ENCODE results near the gene C20orf96.
"Not testable (repeated sequence)": the region's sequence is repeated elsewhere in the genome, so short reads cannot be mapped to it uniquely, and the experiment has no call there.

Gene C20orf96

DNA sequence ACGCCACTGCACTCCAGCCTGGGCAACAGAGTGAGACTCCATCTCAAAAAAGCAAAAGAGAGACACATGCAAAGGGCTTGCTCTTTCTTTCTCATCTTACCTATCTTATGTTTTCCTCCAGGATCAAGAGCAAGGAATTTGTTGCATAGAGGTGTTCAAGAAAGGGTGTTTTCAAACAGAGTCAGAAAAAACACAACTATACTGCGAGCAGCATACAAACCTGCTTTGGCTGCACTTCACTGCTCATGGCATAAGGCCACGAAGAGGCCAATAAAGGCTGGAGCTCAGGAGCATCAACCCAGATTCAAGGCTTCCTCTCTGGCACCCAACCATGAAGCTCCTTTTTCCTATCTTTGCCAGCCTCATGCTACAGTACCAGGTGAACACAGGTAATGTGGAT is 63.6 kb downstream of the C20orf96 start, which contains the start of gene DEFB129:
DEFB129 (plus strand) TSS at position 301 of the 400 bp plus-strand sequence; CDS start at position 332, 31 bp downstream.
- no peak for DNase-seq

DNA sequence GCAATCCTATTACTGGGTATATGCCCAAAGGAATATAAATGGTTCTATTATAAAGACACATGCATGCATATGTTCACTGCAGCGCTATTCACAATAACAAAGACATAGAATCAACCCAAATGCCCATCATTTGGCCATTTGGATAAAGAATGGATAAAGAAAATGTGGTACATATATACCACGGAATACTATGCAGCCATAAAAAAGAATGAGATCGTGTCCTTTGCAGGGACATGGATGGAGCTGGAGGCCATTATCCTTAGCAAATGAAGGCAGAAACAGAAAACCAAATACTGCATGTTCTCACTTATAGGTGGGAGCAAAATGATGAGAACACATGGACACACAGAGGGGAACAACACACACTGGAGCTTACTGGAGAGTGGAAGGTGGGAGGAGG is 64.7 kb downstream of the C20orf96 start:
- DNase-seq = not testable (repeated sequence)

DNA sequence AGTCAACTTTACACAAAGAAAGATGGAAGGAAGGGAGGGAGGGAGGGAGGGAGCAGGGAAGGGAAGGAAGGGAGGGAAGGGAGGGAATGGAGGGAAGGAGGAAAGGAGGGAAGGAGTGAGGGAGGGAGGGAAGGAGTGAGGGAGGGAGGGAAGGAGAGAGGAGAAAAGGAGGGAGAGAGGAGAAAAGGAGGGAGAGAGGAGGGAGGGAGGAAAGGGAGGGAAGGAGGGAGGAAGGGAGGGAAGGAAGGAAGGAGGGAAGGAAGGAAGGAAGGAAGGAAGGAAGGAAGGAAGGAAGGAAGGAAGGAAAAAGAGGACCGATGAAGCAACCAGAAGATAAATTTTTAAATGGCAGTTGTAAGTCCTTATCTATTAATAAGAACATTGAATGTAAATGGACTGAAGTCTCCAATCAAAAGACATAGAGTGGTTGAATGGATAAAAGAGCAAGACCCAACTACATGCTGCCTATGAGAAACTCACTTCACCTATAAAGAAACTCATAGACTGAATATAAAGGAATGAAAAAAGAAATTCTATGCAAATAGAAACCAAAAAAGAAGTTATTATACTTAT is 69.2 kb downstream of the C20orf96 start:
- no peak for DNase-seq

Data from NCI-H1092 treated with DMSO at 0.1 percent for 48 hours (cell line).